IMR-90 (cell line): Measurements from ENCODE around the gene ZNF646.

Source experiments
- BHLHE40 ChIP-seq: fragments of 150-350 bp; IDR thresholded peaks from 2 replicates; pipeline ENCODE4 v1.6.1; 2016; ENCODE audit warnings: mild to moderate bottlenecking, low read depth, low read length
- CEBPB ChIP-seq: IDR thresholded peaks from 2 replicates; pipeline ENCODE4 v1.6.1; 2012; ENCODE audit warnings: low read depth, low read length, improper control_type of control experiment
- FOS ChIP-seq: fragments of 150-350 bp; IDR thresholded peaks from 2 replicates; pipeline ENCODE4 v1.6.1; 2016; ENCODE audit warnings: low read depth, low read length
- MXI1 ChIP-seq: IDR thresholded peaks from 2 replicates; pipeline ENCODE4 v1.6.1; 2012; ENCODE audit warnings: low read depth, mild to moderate bottlenecking, low read length, moderate library complexity, borderline replicate concordance
- POLR2A ChIP-seq: IDR thresholded peaks from 2 replicates; pipeline ENCODE4 v1.6.1; 2012; ENCODE audit warnings: mild to moderate bottlenecking, low read depth, low read length
- RAD21 ChIP-seq: IDR thresholded peaks from 2 replicates; pipeline ENCODE4 v1.6.1; 2012; ENCODE audit warnings: low read length, improper control_type of control experiment
- RCOR1 ChIP-seq: IDR thresholded peaks from 2 replicates; pipeline ENCODE4 v1.6.1; 2012; ENCODE audit warnings: mild to moderate bottlenecking, low read length, improper control_type of control experiment; ENCODE audit not compliant: insufficient replicate concordance
- RFX5 ChIP-seq: IDR thresholded peaks from 2 replicates; pipeline ENCODE4 v1.8.0; 2012; ENCODE audit warnings: low read depth, mild to moderate bottlenecking, low read length, moderate library complexity
- TF ChIP-seq, protein P1 (sequence below): conservative IDR thresholded peaks from 2 replicates; pipeline ENCODE4 v1.5.1; 2012; ENCODE audit warnings: mild to moderate bottlenecking, low read depth, low read length, improper control_type of control experiment
- TF ChIP-seq, protein P2 (sequence below): fragments of 150-350 bp; IDR thresholded peaks from 2 replicates; pipeline ENCODE4 v1.6.1; 2016; ENCODE audit warnings: low read depth, mild to moderate bottlenecking, low read length, moderate library complexity, borderline replicate concordance

DNA sequence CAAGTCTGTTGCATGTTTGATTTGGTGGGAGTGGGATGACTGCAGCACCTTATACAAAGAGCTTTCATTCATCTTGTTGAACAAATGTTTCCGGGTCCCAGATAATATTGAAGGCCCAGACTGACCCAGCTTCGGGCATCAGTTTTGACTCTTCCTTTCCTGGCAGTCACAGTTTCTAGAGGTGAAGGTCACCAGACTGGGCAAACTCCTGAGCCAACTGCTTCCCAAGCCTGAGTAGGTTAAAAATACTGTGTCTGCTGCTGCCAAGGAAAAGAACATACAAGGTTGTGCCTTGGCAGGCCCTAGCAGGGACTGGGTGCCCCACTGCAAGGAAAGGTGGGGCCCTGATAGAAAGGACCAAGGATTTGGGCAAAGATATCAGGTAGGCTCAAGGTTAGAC lies 38.5 kb downstream of the ZNF646 start:
- TF ChIP-seq BHLHE40 = no peak
- no peak for TF ChIP-seq POLR2A
- TF ChIP-seq RCOR1 = no peak
- no peak for TF ChIP-seq MXI1
- no peak for TF ChIP-seq RFX5
- TF ChIP-seq, protein P1, sequence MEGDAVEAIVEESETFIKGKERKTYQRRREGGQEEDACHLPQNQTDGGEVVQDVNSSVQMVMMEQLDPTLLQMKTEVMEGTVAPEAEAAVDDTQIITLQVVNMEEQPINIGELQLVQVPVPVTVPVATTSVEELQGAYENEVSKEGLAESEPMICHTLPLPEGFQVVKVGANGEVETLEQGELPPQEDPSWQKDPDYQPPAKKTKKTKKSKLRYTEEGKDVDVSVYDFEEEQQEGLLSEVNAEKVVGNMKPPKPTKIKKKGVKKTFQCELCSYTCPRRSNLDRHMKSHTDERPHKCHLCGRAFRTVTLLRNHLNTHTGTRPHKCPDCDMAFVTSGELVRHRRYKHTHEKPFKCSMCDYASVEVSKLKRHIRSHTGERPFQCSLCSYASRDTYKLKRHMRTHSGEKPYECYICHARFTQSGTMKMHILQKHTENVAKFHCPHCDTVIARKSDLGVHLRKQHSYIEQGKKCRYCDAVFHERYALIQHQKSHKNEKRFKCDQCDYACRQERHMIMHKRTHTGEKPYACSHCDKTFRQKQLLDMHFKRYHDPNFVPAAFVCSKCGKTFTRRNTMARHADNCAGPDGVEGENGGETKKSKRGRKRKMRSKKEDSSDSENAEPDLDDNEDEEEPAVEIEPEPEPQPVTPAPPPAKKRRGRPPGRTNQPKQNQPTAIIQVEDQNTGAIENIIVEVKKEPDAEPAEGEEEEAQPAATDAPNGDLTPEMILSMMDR = no peak
- no peak for TF ChIP-seq RAD21
- TF ChIP-seq, protein P2, sequence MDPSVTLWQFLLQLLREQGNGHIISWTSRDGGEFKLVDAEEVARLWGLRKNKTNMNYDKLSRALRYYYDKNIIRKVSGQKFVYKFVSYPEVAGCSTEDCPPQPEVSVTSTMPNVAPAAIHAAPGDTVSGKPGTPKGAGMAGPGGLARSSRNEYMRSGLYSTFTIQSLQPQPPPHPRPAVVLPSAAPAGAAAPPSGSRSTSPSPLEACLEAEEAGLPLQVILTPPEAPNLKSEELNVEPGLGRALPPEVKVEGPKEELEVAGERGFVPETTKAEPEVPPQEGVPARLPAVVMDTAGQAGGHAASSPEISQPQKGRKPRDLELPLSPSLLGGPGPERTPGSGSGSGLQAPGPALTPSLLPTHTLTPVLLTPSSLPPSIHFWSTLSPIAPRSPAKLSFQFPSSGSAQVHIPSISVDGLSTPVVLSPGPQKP = no peak
- no peak for TF ChIP-seq FOS
- no peak for TF ChIP-seq CEBPB
